ENCODE measurements around the gene EPHB6.

GRCh38 chr7:142882338-142882678, 27.4 kb downstream of the EPHB6 start:
- TF ChIP-seq, protein P1, sequence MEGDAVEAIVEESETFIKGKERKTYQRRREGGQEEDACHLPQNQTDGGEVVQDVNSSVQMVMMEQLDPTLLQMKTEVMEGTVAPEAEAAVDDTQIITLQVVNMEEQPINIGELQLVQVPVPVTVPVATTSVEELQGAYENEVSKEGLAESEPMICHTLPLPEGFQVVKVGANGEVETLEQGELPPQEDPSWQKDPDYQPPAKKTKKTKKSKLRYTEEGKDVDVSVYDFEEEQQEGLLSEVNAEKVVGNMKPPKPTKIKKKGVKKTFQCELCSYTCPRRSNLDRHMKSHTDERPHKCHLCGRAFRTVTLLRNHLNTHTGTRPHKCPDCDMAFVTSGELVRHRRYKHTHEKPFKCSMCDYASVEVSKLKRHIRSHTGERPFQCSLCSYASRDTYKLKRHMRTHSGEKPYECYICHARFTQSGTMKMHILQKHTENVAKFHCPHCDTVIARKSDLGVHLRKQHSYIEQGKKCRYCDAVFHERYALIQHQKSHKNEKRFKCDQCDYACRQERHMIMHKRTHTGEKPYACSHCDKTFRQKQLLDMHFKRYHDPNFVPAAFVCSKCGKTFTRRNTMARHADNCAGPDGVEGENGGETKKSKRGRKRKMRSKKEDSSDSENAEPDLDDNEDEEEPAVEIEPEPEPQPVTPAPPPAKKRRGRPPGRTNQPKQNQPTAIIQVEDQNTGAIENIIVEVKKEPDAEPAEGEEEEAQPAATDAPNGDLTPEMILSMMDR (IDR thresholded peaks at IDR 0.05; ENCODE audit: low read depth, low read length, poor library complexity, severe bottlenecking) = no peak
- no peak for TF ChIP-seq EZH2phosphoT487 (IDR thresholded peaks at IDR 0.05; ENCODE audit: borderline replicate concordance, low read length)

Data from DOHH2 (cell line).